ENCODE data around the gene GBP1. TPM values are rescaled to one million over a fixed set of nuclear protein-coding genes. Genes with fewer than 3 reads are reported as not detected.
"Not testable (repeated sequence)": the region's sequence is repeated elsewhere in the genome, so short reads cannot be mapped to it uniquely, and the experiment has no call there.

GBP1 gene
- total RNA-seq, 2 donors from 2014 or later, result 9.1 to 13.9 TPM

DNA sequence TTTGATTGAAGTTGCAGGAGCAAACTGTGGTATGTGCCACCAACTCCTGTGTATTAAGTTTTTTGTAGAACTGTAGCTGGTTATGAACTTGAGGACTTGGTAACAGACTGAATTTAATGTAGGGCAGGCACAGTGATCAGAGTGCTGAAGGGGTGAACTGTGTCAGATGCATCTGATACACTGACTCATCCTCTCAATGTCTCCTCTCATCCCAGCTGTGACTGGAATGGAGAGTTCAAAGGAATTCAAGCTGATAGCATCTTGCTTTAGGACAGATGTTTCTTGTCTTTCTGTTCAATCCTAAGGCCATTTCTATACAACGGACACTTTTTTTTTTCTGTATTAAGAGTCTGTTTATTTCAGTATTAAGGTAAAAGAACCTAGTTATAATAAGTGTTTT, 25.0 kb upstream of the GBP1 start:
- 54% methylated on average over 1 of the region's 1 CpG for WGBS
- Histone ChIP-seq H3K27ac (no peak overlapping the region), H3K4me3 (no peak overlapping the region), H3K27me3 (replicated peaks; ENCODE audit: insufficient read depth) (no peaks in the 10 kb centered on the region), H3K9me3 (no peaks in the 10 kb centered on the region), H3K36me3 (no peaks in the 10 kb centered on the region), H3K4me1 (replicated peaks) (no peaks in the 10 kb centered on the region)
- intact Hi-C loops (cut with DNase I), result loop anchor here (10.0 kb wide), 1 partner anchor 275 kb away; the partner anchor contains the start of gene GBP6
- TF ChIP-seq POLR2A (IDR thresholded peaks at IDR 0.05) (no peak), POLR2AphosphoS5 (IDR thresholded peaks at IDR 0.05) (no peak)
- TF ChIP-seq, protein P1, sequence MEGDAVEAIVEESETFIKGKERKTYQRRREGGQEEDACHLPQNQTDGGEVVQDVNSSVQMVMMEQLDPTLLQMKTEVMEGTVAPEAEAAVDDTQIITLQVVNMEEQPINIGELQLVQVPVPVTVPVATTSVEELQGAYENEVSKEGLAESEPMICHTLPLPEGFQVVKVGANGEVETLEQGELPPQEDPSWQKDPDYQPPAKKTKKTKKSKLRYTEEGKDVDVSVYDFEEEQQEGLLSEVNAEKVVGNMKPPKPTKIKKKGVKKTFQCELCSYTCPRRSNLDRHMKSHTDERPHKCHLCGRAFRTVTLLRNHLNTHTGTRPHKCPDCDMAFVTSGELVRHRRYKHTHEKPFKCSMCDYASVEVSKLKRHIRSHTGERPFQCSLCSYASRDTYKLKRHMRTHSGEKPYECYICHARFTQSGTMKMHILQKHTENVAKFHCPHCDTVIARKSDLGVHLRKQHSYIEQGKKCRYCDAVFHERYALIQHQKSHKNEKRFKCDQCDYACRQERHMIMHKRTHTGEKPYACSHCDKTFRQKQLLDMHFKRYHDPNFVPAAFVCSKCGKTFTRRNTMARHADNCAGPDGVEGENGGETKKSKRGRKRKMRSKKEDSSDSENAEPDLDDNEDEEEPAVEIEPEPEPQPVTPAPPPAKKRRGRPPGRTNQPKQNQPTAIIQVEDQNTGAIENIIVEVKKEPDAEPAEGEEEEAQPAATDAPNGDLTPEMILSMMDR (IDR thresholded peaks at IDR 0.05), result no peak
- DNase-seq (ENCODE audit: low spot score), result no peak

DNA sequence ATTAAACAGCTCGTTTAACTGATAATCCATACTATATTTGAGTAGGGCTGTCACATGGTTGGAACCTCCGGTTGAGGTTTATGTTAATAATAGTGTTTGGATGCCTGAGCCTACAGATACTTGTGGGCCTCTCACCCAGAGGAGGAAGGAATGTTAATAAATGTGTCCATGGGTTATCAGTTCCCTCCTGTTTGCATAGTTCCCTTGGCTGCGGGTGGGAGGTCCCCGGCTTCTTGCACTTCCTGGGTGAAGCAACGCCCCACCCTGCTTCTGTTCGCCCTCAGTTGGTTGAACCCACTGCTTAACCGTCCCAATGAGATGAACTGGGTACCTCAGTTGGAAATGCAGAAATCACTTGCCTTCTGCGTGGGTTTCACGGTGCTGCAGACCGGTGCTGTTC, 23.6 kb upstream of the GBP1 start:
- H3K4me1 ChIP-seq (replicated peaks), result no peaks in the 10 kb centered on the region
- no peak overlapping the region for H3K4me3 ChIP-seq
- no peaks in the 10 kb centered on the region for H3K36me3 ChIP-seq
- WGBS, result 76% methylated on average over 10 of the region's 10 CpGs
- DNase-seq (ENCODE audit: low spot score), result no peak
- intact Hi-C loops (cut with DNase I), result loop anchor here (10.0 kb wide), 1 partner anchor 276 kb away; the partner anchor contains the start of gene GBP6
- no peak overlapping the region for H3K27ac ChIP-seq
- no peaks in the 10 kb centered on the region for H3K9me3 ChIP-seq
- no peaks in the 10 kb centered on the region for H3K27me3 ChIP-seq (replicated peaks; ENCODE audit: insufficient read depth)
- TF ChIP-seq, protein P1 (IDR thresholded peaks at IDR 0.05), result no peak
- no peak for TF ChIP-seq POLR2AphosphoS5 (IDR thresholded peaks at IDR 0.05)

DNA sequence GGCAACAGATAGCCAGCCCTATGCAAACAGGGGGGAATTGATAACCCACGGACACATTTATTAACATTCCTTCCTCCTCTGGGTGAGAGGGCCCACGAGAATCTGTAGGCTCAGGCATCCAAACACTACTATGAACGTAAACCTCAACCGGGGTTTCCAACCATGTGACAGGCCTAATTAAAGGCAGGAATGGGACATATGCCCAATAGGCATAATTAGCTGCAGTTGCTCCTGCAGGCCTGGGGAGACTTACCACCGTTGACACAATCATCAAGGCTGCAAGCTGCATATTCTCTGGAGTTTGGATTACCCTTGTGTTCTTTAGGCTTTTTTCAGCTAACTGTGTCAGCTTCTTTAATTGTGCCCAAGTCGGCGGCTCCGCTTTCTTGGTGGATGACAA, 22.2 kb upstream of the GBP1 start:
- no peaks in the 10 kb centered on the region for H3K36me3 ChIP-seq
- H3K27ac ChIP-seq, result no peak overlapping the region
- DNase-seq (ENCODE audit: low spot score), result no peak
- H3K4me1 ChIP-seq (replicated peaks), result no peaks in the 10 kb centered on the region
- TF ChIP-seq POLR2AphosphoS5 (IDR thresholded peaks at IDR 0.05) (no peak), POLR2A (IDR thresholded peaks at IDR 0.05) (no peak)
- TF ChIP-seq, protein P1 (IDR thresholded peaks at IDR 0.05), result no peak
- no peaks in the 10 kb centered on the region for H3K9me3 ChIP-seq
- H3K4me3 ChIP-seq, result no peak overlapping the region
- intact Hi-C loops (cut with DNase I), result loop anchor here (10.0 kb wide), 1 partner anchor 278 kb away; the partner anchor contains the start of gene GBP6
- 70% methylated on average over 8 of the region's 8 CpGs for WGBS
- no peaks in the 10 kb centered on the region for H3K27me3 ChIP-seq (replicated peaks; ENCODE audit: insufficient read depth)

DNA sequence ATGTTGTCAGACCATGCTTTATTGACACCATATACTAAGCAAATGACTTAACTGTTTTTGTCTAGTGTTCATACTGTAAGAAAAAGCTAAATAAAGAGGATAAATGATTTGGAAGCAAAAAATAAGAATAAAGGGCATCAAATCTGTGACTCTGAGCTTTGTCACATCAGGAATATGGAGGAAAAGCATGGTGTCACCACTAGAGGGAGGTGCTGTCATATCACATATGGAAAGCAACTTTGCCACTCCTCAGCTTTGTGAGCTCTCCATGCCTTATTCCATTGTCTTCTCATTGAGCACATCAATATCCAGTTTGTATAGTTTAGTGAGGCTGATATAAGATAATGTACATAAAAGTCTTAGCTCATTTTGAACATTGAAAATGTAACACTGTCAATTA, 20.8 kb upstream of the GBP1 start:
- H3K4me3 ChIP-seq, result no peak overlapping the region
- intact Hi-C loops (cut with DNase I), result loop anchor here (10.0 kb wide), 1 partner anchor 279 kb away; the partner anchor contains the start of gene GBP6
- H3K9me3 ChIP-seq, result no peaks in the 10 kb centered on the region
- DNase-seq (ENCODE audit: low spot score), result no peak
- no peaks in the 10 kb centered on the region for H3K36me3 ChIP-seq
- TF ChIP-seq POLR2AphosphoS5 (IDR thresholded peaks at IDR 0.05), result no peak
- TF ChIP-seq, protein P1 (IDR thresholded peaks at IDR 0.05), result peak in 1 of 4 experiments; percentile 51
- no peaks in the 10 kb centered on the region for H3K27me3 ChIP-seq (replicated peaks; ENCODE audit: insufficient read depth)
- H3K4me1 ChIP-seq (replicated peaks), result no peaks in the 10 kb centered on the region
- H3K27ac ChIP-seq, result no peak overlapping the region

DNA sequence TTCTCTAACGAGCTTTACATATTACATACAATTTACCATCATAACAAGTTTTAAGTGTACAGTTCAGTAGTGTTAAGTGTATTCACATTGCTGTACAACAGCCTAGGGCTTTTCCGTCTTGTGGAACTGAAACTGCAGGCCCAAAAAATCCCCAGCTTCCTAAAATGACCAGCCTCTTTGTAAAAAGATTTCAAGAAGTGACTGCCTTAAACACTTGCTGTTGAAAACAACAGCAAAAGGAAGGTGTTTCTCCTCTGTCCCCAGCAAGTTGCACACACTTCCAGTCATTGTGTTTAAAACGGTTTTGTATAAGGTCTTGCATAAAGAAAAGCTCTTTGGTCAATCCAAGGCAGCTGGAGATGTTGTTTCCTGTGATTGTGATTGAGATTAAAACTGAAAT, 16.0 kb upstream of the GBP1 start:
- WGBS, result 82% methylated on average over 3 of the region's 3 CpGs
- no peaks in the 10 kb centered on the region for H3K9me3 ChIP-seq
- TF ChIP-seq POLR2AphosphoS5 (IDR thresholded peaks at IDR 0.05) (no peak), POLR2A (IDR thresholded peaks at IDR 0.05) (no peak)
- TF ChIP-seq, protein P1 (IDR thresholded peaks at IDR 0.05), result no peak
- intact Hi-C loops (cut with DNase I), result loop anchor here (10.0 kb wide), 1 partner anchor 284 kb away; the partner anchor contains the start of gene GBP6
- no peak overlapping the region for H3K4me3 ChIP-seq
- H3K27ac ChIP-seq, result no peak overlapping the region
- H3K36me3 ChIP-seq, result no peaks in the 10 kb centered on the region
- no peak for DNase-seq (ENCODE audit: low spot score)
- H3K27me3 ChIP-seq (replicated peaks; ENCODE audit: insufficient read depth), result no peaks in the 10 kb centered on the region
- H3K4me1 ChIP-seq (replicated peaks), result no peaks in the 10 kb centered on the region

DNA sequence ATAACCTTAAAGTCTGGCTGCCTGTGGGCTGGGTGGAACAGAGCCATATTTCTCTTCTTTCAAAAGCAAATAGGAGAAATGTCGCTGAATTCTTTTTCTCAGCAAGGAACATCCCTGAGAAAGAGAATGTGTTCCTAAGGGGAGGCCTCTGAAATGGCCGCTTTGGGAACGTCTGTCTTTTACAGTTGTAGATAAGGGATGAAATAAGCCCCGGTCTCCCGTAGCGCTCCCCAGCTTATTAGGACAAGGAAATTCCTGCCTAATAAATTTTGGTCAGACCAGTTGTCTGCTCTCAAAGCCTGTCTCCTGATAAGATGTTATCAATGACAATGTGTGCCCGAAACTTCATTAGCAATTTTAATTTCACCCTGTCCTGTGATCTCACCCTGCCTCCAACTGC, 15.1 kb upstream of the GBP1 start:
- not testable (repeated sequence) for H3K9me3 ChIP-seq; H3K4me1 ChIP-seq (replicated peaks); H3K36me3 ChIP-seq; H3K27ac ChIP-seq; DNase-seq (ENCODE audit: low spot score); H3K4me3 ChIP-seq; H3K27me3 ChIP-seq (replicated peaks; ENCODE audit: insufficient read depth)
- 82% methylated on average over 7 of the region's 7 CpGs for WGBS
- intact Hi-C loops (cut with DNase I), result loop anchor here (10.0 kb wide), 1 partner anchor 285 kb away; the partner anchor contains the start of gene GBP6

DNA sequence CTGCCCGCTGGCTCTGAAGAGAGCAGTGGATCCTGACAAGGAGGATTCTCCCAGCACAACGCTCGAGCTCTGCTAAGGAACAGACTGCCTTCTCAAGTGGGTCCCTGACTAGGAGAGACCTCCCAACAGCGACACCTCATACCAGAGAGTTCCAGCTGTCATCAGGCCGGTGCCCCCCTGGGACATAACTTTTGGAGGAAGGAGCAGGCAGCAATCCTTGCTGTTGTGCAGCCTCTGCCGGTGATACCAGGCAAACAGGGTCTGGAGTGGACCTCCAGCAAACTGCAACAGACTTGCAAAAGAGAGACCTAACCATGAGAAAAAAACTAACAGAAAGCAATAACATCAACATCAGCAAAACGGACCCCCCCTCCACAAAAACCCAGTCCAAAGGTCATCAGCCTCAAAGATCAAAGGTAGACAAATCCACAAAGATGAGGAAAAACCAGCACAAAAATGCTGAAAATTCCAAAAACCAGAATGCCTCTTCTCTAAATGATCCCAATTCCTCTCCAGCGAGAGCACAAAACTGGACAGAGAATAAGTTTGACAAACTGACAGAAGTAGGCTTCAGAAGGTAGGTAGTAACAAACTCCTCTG, 7.6 kb upstream of the GBP1 start:
- H3K4me1 ChIP-seq (replicated peaks); H3K36me3 ChIP-seq; H3K9me3 ChIP-seq; H3K27ac ChIP-seq; H3K4me3 ChIP-seq; H3K27me3 ChIP-seq (replicated peaks; ENCODE audit: insufficient read depth); DNase-seq (ENCODE audit: low spot score); intact Hi-C loops (cut with DNase I): not testable (repeated sequence)
- 76% methylated on average over 8 of the region's 8 CpGs for WGBS
